CD4-positive, alpha-beta T cell (primary cell): ENCODE data around the gene CBARP. TPM values are rescaled to one million over a fixed set of nuclear protein-coding genes. Genes with fewer than 3 reads are reported as not detected.

Source experiments
- ATAC-seq: fragments of 200-7000 bp; cut with Tn5 transposase; one replicate; pipeline ENCODE4 v1.10.0; 2022; ENCODE audit warnings: mild to moderate bottlenecking; ENCODE audit not compliant: poor library complexity
- CTCF ChIA-PET: fragments of 350-600 bp; sonication (Branson Sonifier 250); formaldehyde crosslinking; loops from one replicate; lab custom pipeline; 2021; ENCODE audit warnings: antibody characterized with exemption, inconsistent platforms; lab: Charles Lee
- POLR2A ChIA-PET: fragments of 350-600 bp; sonication (Branson Sonifier 250); formaldehyde crosslinking; loops from one replicate; lab custom pipeline; 2021; ENCODE audit warnings: antibody characterized with exemption, inconsistent platforms; lab: Charles Lee
- DNase-seq, 14 experiments: peaks; one replicate each; pipeline ENCODE4 v3.0.0-alpha.2; 2013 to 2020; ENCODE audit warnings: mixed read lengths in 2 of 14
- H3K27ac ChIP-seq, 2 donors: one replicate each; pipeline versions ENCODE4 v1.5.1 to v1.7.0; 2013; ENCODE audit warnings: low read length in 2 of 2, low read depth in 1 of 2, mild to moderate bottlenecking in 1 of 2
- H3K27me3 ChIP-seq, 2 experiments: 1 replicate in 1 of 2; 2 replicates in 1 of 2; pipeline versions ENCODE4 v1.6.1 to v1.7.0; 2013; ENCODE audit warnings: low read length in 2 of 2, control low read depth in 1 of 2, mild to moderate bottlenecking in 1 of 2, moderate library complexity in 1 of 2; ENCODE audit not compliant: insufficient read depth in 2 of 2, control insufficient read depth in 1 of 2
- H3K36me3 ChIP-seq: one replicate; pipeline ENCODE4 v1.6.1; 2013; ENCODE audit warnings: low read length, control low read depth; ENCODE audit not compliant: insufficient read depth
- H3K4me1 ChIP-seq: one replicate; pipeline ENCODE4 v1.6.1; 2013; ENCODE audit warnings: low read length, control low read depth; ENCODE audit not compliant: insufficient read depth
- H3K4me3 ChIP-seq: one replicate; pipeline ENCODE4 v1.5.1; 2013; ENCODE audit warnings: mild to moderate bottlenecking, low read length, moderate library complexity
- H3K9me3 ChIP-seq, 2 experiments: 1 replicate in 1 of 2; 2 replicates in 1 of 2; pipeline versions ENCODE4 v1.6.1 to v1.7.0; 2013; ENCODE audit warnings: low read length in 2 of 2, mild to moderate bottlenecking in 2 of 2, control low read depth in 1 of 2, moderate library complexity in 1 of 2; ENCODE audit not compliant: control insufficient read depth in 1 of 2, insufficient read depth in 1 of 2
- H3K27ac Mint-ChIP-seq: one replicate; pipeline ENCODE4 v1.8.0; 2020; ENCODE audit warnings: mixed read lengths
- H3K27me3 Mint-ChIP-seq: one replicate; pipeline ENCODE4 v1.8.0; 2021; ENCODE audit warnings: mixed read lengths
- H3K36me3 Mint-ChIP-seq: one replicate; pipeline ENCODE4 v1.8.0; 2021; ENCODE audit warnings: low read depth, mixed read lengths
- H3K4me1 Mint-ChIP-seq: one replicate; pipeline ENCODE4 v1.8.0; 2021; ENCODE audit warnings: low read depth, mixed read lengths
- H3K4me3 Mint-ChIP-seq: one replicate; pipeline ENCODE4 v1.8.0; 2020; ENCODE audit warnings: mild to moderate bottlenecking, mixed read lengths
- H3K9me3 Mint-ChIP-seq: one replicate; pipeline ENCODE4 v1.8.0; 2020; ENCODE audit warnings: mixed read lengths
- intact Hi-C, 2 experiments: fragments of 100-400 bp; cut with DNase I in 1 of 2; cut with micrococcal nuclease in 1 of 2; formaldehyde crosslinking; loops; one replicate each; pipeline versions ENCODE4 v1.15.1 to v1.9.0; 2023 to 2025; cut with DNase I, micrococcal nuclease
- total RNA-seq, 174 experiments: library from RNA in 2 of 174; stranded (reverse) in 2 of 174; gene quantifications; one replicate each; pipeline ENCODE4 v1.2.3 and lab custom pipeline; 2021 to 2026
- TF ChIP-seq, protein P1 (sequence below): fragments of 200-600 bp; IDR thresholded peaks from one replicate; pipeline ENCODE4 v1.8.0; 2022; ENCODE audit warnings: antibody characterized with exemption, mild to moderate bottlenecking

Gene CBARP
- total RNA-seq, 2 experiments from 2014 or later, result 0.22 TPM; not detected in 1

GRCh38 chr19:1182727-1183126 lies 55.1 kb downstream of the CBARP start:
- Histone ChIP-seq H3K4me1 (peaks cover 9% of the 10 kb centered on the region), H3K27me3 (no peaks in the 10 kb centered on the region), H3K36me3 (no peaks in the 10 kb centered on the region), H3K4me3 (no peak overlapping the region), H3K27ac (no peak overlapping the region), H3K9me3 (no peaks in the 10 kb centered on the region)
- H3K4me3 Mint-ChIP-seq, result no peak overlapping the region
- no peaks in the 10 kb centered on the region for H3K9me3 Mint-ChIP-seq
- no peaks in the 10 kb centered on the region for H3K36me3 Mint-ChIP-seq
- TF ChIP-seq, protein P1, sequence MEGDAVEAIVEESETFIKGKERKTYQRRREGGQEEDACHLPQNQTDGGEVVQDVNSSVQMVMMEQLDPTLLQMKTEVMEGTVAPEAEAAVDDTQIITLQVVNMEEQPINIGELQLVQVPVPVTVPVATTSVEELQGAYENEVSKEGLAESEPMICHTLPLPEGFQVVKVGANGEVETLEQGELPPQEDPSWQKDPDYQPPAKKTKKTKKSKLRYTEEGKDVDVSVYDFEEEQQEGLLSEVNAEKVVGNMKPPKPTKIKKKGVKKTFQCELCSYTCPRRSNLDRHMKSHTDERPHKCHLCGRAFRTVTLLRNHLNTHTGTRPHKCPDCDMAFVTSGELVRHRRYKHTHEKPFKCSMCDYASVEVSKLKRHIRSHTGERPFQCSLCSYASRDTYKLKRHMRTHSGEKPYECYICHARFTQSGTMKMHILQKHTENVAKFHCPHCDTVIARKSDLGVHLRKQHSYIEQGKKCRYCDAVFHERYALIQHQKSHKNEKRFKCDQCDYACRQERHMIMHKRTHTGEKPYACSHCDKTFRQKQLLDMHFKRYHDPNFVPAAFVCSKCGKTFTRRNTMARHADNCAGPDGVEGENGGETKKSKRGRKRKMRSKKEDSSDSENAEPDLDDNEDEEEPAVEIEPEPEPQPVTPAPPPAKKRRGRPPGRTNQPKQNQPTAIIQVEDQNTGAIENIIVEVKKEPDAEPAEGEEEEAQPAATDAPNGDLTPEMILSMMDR, result no peak
- no peak overlapping the region for H3K27ac Mint-ChIP-seq
- ATAC-seq (no peak), DNase-seq (no peak)
- intact Hi-C loops, result no loop called here
- POLR2A ChIA-PET, result no interaction called here
- peaks cover 12% of the 10 kb centered on the region for H3K4me1 Mint-ChIP-seq
- H3K27me3 Mint-ChIP-seq, result no peaks in the 10 kb centered on the region
- CTCF ChIA-PET, result no interaction called here

DNA sequence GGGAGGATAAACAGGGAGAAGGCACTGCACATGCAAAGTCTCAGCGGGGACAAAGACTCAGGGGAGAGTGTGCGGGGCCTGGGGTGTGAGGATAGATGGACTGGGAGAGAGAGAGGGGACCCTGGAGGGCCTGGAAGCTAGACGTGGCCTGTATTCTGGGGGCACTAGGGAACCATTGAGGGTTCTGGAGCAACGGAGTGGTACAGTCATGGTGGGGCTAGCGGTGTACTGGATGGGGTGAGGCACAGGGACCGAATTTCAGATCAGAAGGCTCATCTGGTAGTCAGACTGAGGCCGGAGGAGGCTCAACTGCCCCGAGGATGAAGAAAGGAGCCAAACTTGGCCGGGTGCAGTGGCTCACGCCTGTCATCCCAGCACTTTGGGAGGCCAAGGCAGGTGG lies 55.7 kb downstream of the CBARP start:
- H3K9me3 Mint-ChIP-seq, result no peaks in the 10 kb centered on the region
- Histone ChIP-seq H3K27ac (no peak overlapping the region), H3K9me3 (no peaks in the 10 kb centered on the region), H3K4me1 (peaks cover 9% of the 10 kb centered on the region), H3K27me3 (no peaks in the 10 kb centered on the region), H3K36me3 (no peaks in the 10 kb centered on the region), H3K4me3 (no peak overlapping the region)
- ChIA-PET POLR2A (no interaction called here), CTCF (no interaction called here)
- H3K4me1 Mint-ChIP-seq, result peaks cover 12% of the 10 kb centered on the region
- no peak for DNase-seq
- TF ChIP-seq, protein P1, result no peak
- no peak overlapping the region for H3K27ac Mint-ChIP-seq
- intact Hi-C loops, result no loop called here
- H3K4me3 Mint-ChIP-seq, result no peak overlapping the region
- ATAC-seq, result no peak
- no peaks in the 10 kb centered on the region for H3K36me3 Mint-ChIP-seq
- H3K27me3 Mint-ChIP-seq, result no peaks in the 10 kb centered on the region

- no peaks in the 10 kb centered on the region for H3K27me3 Mint-ChIP-seq
- H3K36me3 ChIP-seq, result no peaks in the 10 kb centered on the region
- no peak overlapping the region for H3K27ac ChIP-seq
- intact Hi-C loops, result no loop called here
- peaks cover 12% of the 10 kb centered on the region for H3K4me1 Mint-ChIP-seq
- H3K4me3 Mint-ChIP-seq, result no peak overlapping the region
- no peaks in the 10 kb centered on the region for H3K27me3 ChIP-seq
- no peak overlapping the region for H3K4me3 ChIP-seq
- H3K9me3 Mint-ChIP-seq, result no peaks in the 10 kb centered on the region
- H3K4me1 ChIP-seq, result peaks cover 9% of the 10 kb centered on the region
- H3K27ac Mint-ChIP-seq, result no peak overlapping the region
- POLR2A ChIA-PET, result no interaction called here
- H3K36me3 Mint-ChIP-seq, result no peaks in the 10 kb centered on the region
- TF ChIP-seq, protein P1, result no peak
- DNase-seq (no peak), ATAC-seq (no peak)
- CTCF ChIA-PET, result no interaction called here
- H3K9me3 ChIP-seq, result no peaks in the 10 kb centered on the region
Measured at GRCh38 chr19:1181606-1182005, 56.2 kb downstream of the CBARP start.

Other genes starting within 250 kb of the CBARP start
- gene GRIN3B, start 237.6 kb downstream of the CBARP start, total RNA-seq, result under 1 TPM; 0.17 to 0.22 TPM
- 100 to 1,000 TPM; 388 to 390 TPM for gene TMEM259, start 216.9 kb downstream of the CBARP start, total RNA-seq
- gene RNU6-2, start 216.5 kb downstream of the CBARP start, total RNA-seq, result not detected
- 100 to 1,000 TPM; 307 to 318 TPM for gene CNN2, start 211.4 kb downstream of the CBARP start, total RNA-seq
- 100 to 1,000 TPM; 114 to 118 TPM for gene ABCA7, start 197.9 kb downstream of the CBARP start, total RNA-seq
- 100 to 1,000 TPM; 861 to 878 TPM for gene ARHGAP45, start 170.8 kb downstream of the CBARP start, total RNA-seq
- 10 to 100 TPM; 45.8 to 49.0 TPM for gene POLR2E, start 142.6 kb downstream of the CBARP start, total RNA-seq
- 100 to 1,000 TPM; 174 to 175 TPM for gene GPX4, start 134.0 kb downstream of the CBARP start, total RNA-seq
- 100 to 1,000 TPM; 126 to 137 TPM for gene SBNO2, start 63.7 kb downstream of the CBARP start, total RNA-seq
- gene STK11, start 32.2 kb downstream of the CBARP start, total RNA-seq, result 10 to 100 TPM; 49.7 to 53.0 TPM
- gene ATP5F1D, start 3.7 kb upstream of the CBARP start, total RNA-seq, result 10 to 100 TPM; 77.6 to 92.6 TPM
- 100 to 1,000 TPM; 214 to 228 TPM for gene MIDN, start 10.6 kb upstream of the CBARP start, total RNA-seq
- gene CIRBP, start 31.3 kb upstream of the CBARP start, total RNA-seq, result 100 to 1,000 TPM; 614 to 628 TPM
- gene FAM174C, start 37.5 kb upstream of the CBARP start, total RNA-seq, result 10 to 100 TPM; 32.0 to 38.3 TPM
- not detected for gene EFNA2, start 47.9 kb upstream of the CBARP start, total RNA-seq
- gene NDUFS7, start 145.9 kb upstream of the CBARP start, total RNA-seq, result 10 to 100 TPM; 40.0 to 42.6 TPM
- gene GAMT, start 163.5 kb upstream of the CBARP start, total RNA-seq, result 10 to 100 TPM; 11.0 to 13.0 TPM
- 100 to 1,000 TPM; 128 to 133 TPM for gene DAZAP1, start 169.6 kb upstream of the CBARP start, total RNA-seq
- gene RPS15, start 200.4 kb upstream of the CBARP start, total RNA-seq, result 1,000 to 10,000 TPM; 2,193 to 2,200 TPM
- under 1 TPM; 0.20 to 0.30 TPM for gene APC2, start 212.1 kb upstream of the CBARP start, total RNA-seq
- 10 to 100 TPM; 14.9 to 15.8 TPM for gene C19orf25, start 241.2 kb upstream of the CBARP start, total RNA-seq